DMS53 treated with DMSO at 0.1 percent for 48 hours (cell line): ENCODE measurements around the gene SCAPER.

Experiments used
- DNase-seq: peaks from one replicate; lab custom pipeline; 2025; ENCODE audit not compliant: unreplicated experiment; lab: John Stamatoyannopoulos, UW

Gene SCAPER

GRCh38 chr15:76343313-76343996 lies 561.7 kb downstream of the SCAPER start:
- no peak for DNase-seq

- DNase-seq, result no peak
Observed at GRCh38 chr15:76342382-76343201, 562.5 kb downstream of the SCAPER start.

- DNase-seq, result no peak
Observed at GRCh38 chr15:76342058-76342381, 563.1 kb downstream of the SCAPER start.

GRCh38 chr15:76341366-76342057 lies 563.6 kb downstream of the SCAPER start:
- no peak for DNase-seq

GRCh38 chr15:76340803-76341365 lies 564.3 kb downstream of the SCAPER start:
- no peak for DNase-seq

- no peak for DNase-seq
Observed at GRCh38 chr15:76340198-76340802, 564.8 kb downstream of the SCAPER start.

GRCh38 chr15:76339305-76340197 lies 565.6 kb downstream of the SCAPER start:
- no peak for DNase-seq

DNA sequence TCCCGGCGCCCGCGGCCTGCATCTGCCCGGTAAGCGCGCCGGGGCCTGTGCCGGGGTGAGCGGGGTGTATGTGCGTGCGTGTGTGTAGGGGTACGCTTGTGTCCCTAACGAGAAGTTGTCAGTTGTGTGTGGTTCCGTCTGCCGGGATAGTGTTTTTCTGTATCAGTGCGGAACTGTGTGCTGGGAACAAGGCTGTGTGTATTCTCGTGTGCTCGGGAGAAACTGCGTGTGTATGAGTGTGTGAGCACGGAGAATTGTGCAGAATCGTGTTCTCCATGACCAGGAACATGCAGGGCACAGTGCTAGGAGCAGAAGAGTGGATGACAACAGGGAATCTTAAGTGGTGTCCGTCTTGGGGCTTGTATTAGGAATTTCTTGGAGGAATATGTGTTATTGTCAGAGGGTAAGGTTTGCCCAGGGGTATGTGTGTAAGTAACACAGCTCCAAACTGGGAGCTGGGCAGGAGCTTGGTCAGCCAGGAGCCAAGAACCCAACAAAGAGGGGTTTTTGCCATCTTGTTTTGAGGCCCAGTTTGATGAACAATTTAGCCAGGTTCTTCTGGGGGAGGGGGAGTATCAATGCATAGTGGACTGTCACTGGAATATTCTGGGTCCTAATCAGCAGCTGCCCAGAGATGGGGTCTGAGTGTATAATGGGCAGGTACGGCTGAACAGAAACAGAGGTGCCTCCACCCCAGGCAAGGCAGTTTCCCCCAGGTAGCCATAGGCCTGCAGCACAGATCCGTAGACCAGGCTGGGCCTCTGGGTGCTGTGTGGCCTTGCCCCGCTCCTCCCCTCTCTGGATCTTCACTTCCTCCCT lies 566.4 kb downstream of the SCAPER start:
- no peak for DNase-seq

GRCh38 chr15:76337696-76338485 lies 567.2 kb downstream of the SCAPER start:
- no peak for DNase-seq

- DNase-seq, result no peak
Observed at GRCh38 chr15:76337059-76337695, 568.0 kb downstream of the SCAPER start.

GRCh38 chr15:76336254-76337058 lies 568.7 kb downstream of the SCAPER start, which contains the start of gene ISL2:
Gene ISL2 (plus strand): TSS chr15:76336773. CDS start chr15:76336884, 111 bp downstream.
- DNase-seq, result peak; percentile 73

GRCh38 chr15:76335307-76336253 lies 569.6 kb downstream of the SCAPER start:
- peak; percentile 37 for DNase-seq

DNA sequence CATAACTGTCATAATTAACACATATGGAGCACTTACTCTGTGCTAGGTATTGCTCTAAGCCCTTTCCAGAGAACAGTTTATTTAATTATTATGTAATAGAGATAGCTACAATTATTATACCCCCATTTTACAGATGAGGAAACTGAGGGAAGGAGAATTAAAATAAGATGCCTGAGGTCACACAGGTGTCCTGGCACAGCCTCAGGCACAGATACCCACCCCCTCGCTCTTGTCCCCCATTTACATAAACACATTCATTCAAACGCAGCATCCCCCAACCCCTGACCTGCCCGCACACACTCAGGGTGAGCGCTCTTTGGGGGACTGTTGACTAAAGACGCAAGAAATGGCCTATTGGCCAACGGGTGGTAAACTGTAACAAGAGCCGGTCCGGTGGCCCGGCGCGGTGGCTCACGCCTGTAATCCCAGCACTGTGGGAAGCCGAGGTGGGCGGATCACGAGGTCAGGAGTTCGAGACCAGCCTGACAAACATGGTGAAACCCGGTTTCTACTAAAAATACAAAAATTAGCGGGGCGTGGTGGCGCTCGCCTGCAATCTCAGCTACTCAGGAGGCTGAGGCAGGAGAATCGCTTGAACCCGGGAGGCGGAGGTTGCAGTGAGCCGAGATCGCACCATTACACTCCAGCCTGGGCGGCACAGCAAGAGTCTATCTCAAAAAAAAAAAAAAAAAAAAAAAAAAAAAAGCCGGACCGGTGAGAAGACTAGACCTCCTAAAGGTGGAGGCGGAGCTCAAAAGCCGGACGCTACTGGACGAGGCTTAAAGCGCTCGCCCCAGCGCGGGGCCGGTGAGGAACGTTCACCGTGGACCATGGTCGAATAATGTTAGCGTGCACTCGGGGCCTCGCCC lies 570.5 kb downstream of the SCAPER start:
- no peak for DNase-seq

GRCh38 chr15:76333720-76334437 lies 571.3 kb downstream of the SCAPER start:
- DNase-seq, result no peak
